Ishikawa (cell line): ENCODE data around the gene PIP5K1C.

ENCODE experiments used
- CEBPB ChIP-seq: IDR thresholded peaks from 2 replicates; pipeline ENCODE4 v1.6.1; 2012
- CREB1 ChIP-seq: IDR thresholded peaks from 2 replicates; pipeline ENCODE4 v1.6.1; 2012; ENCODE audit warnings: low read depth
- EGR1 ChIP-seq: IDR thresholded peaks from 2 replicates; pipeline ENCODE4 v1.6.1; 2012
- EP300 ChIP-seq: IDR thresholded peaks from 2 replicates; pipeline ENCODE4 v1.6.1; 2012; ENCODE audit warnings: borderline replicate concordance
- FOXM1 ChIP-seq: IDR thresholded peaks from 2 replicates; pipeline ENCODE4 v1.6.1; 2012; ENCODE audit warnings: low read depth, borderline replicate concordance
- NFIC ChIP-seq: IDR thresholded peaks from 2 replicates; pipeline ENCODE4 v1.6.1; 2012
- RAD21 ChIP-seq: IDR thresholded peaks from 2 replicates; pipeline ENCODE4 v1.6.1; 2012; ENCODE audit warnings: low read depth
- TAF1 ChIP-seq: IDR thresholded peaks from 2 replicates; pipeline ENCODE4 v1.6.1; 2012; ENCODE audit warnings: low read depth, mild to moderate bottlenecking
- TCF12 ChIP-seq: IDR thresholded peaks from 2 replicates; pipeline ENCODE4 v1.6.1; 2012; ENCODE audit warnings: low read depth
- TEAD4 ChIP-seq: IDR thresholded peaks from 2 replicates; pipeline ENCODE4 v1.6.1; 2012
- YY1 ChIP-seq: IDR thresholded peaks from 2 replicates; pipeline ENCODE4 v1.6.1; 2012; ENCODE audit warnings: low read depth
- TF ChIP-seq, protein P1 (sequence below): IDR thresholded peaks from 2 replicates; pipeline ENCODE4 v1.6.1; 2012; ENCODE audit warnings: low read depth, mild to moderate bottlenecking
- TF ChIP-seq, protein P2 (sequence below): IDR thresholded peaks from 2 replicates; pipeline ENCODE4 v1.6.1; 2012
- TF ChIP-seq, protein P3 (sequence below): IDR thresholded peaks from 2 replicates; pipeline ENCODE4 v1.6.1; 2012

DNA sequence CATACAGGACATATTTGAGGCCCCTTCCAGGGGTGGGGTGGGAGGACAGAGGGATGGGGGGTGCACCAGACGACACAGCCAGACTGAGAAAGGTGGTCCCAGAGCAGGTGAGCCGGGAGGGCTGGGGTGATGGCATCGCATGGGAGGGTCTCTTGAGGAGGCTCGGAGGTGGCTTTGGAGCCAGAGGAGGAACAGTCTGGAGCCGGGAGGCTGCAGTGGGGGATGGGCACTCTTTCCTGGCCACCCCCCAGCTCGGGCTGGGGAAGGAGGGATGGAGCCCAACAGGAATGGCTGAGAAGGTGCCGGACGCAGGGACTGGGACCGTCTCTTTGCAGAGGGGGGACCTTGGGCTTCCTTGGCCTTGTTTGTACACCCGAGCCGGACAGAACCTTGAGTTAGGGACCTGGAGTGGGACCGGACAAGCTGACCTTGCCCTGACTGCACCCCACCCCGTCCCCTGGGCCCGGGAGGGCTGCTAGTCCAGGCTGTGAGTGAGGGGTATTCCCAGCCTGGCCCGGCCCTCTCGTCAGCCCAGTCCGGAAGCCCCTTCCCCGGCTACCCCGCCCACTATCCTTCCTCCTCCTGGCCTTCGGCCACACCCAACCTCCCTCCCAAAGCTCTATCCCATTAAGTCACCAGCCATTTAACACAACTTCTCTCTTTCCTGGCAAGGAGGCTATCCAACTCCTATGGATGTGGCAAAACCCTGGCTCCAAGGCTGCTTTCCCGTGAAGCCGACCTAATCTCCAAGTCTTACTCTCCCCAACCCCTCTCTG, 92.8 kb downstream of the PIP5K1C start:
- TF ChIP-seq TAF1 (no peak), EP300 (no peak), EGR1 (no peak), CREB1 (no peak), TEAD4 (no peak), TCF12 (no peak), RAD21 (no peak), NFIC (no peak), CEBPB (no peak), FOXM1 (no peak), YY1 (no peak)
- TF ChIP-seq, protein P1, sequence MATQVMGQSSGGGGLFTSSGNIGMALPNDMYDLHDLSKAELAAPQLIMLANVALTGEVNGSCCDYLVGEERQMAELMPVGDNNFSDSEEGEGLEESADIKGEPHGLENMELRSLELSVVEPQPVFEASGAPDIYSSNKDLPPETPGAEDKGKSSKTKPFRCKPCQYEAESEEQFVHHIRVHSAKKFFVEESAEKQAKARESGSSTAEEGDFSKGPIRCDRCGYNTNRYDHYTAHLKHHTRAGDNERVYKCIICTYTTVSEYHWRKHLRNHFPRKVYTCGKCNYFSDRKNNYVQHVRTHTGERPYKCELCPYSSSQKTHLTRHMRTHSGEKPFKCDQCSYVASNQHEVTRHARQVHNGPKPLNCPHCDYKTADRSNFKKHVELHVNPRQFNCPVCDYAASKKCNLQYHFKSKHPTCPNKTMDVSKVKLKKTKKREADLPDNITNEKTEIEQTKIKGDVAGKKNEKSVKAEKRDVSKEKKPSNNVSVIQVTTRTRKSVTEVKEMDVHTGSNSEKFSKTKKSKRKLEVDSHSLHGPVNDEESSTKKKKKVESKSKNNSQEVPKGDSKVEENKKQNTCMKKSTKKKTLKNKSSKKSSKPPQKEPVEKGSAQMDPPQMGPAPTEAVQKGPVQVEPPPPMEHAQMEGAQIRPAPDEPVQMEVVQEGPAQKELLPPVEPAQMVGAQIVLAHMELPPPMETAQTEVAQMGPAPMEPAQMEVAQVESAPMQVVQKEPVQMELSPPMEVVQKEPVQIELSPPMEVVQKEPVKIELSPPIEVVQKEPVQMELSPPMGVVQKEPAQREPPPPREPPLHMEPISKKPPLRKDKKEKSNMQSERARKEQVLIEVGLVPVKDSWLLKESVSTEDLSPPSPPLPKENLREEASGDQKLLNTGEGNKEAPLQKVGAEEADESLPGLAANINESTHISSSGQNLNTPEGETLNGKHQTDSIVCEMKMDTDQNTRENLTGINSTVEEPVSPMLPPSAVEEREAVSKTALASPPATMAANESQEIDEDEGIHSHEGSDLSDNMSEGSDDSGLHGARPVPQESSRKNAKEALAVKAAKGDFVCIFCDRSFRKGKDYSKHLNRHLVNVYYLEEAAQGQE, result no peak
- TF ChIP-seq, protein P2, sequence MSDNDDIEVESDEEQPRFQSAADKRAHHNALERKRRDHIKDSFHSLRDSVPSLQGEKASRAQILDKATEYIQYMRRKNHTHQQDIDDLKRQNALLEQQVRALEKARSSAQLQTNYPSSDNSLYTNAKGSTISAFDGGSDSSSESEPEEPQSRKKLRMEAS, result no peak
- TF ChIP-seq, protein P3, sequence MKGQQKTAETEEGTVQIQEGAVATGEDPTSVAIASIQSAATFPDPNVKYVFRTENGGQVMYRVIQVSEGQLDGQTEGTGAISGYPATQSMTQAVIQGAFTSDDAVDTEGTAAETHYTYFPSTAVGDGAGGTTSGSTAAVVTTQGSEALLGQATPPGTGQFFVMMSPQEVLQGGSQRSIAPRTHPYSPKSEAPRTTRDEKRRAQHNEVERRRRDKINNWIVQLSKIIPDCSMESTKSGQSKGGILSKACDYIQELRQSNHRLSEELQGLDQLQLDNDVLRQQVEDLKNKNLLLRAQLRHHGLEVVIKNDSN, result no peak
